Omental fat pad (tissue), 4 donors: Measurements from ENCODE around the gene CUTA. TPM values are rescaled to one million over a fixed set of nuclear protein-coding genes. Genes with fewer than 3 reads are reported as not detected.

Source experiments
- ATAC-seq: fragments of 150-250 bp; one replicate; pipeline ENCODE4 v1.9.1; 2016; ENCODE audit warnings: mild to moderate bottlenecking, moderate library complexity; ENCODE audit not compliant: low FRiP score
- DNase-seq: peaks from one replicate; pipeline ENCODE4 v3.0.0-alpha.2; 2019; ENCODE audit warnings: low spot score
- total RNA-seq, 4 donors: library from RNA; depleted of rRNA; stranded (reverse); fragments of >200 nt; gene quantifications; one replicate each; pipeline ENCODE4 v1.1.0, GENCODE V29; 2016
- TF ChIP-seq, protein P1 (sequence below), 3 donors: fragments of 450-650 bp; IDR thresholded peaks; one replicate each; pipeline ENCODE4 v1.5.1; 2016 to 2017; ENCODE audit warnings: antibody characterized with exemption in 3 of 3, mild to moderate bottlenecking in 3 of 3, moderate library complexity in 2 of 3

The CUTA gene
- total RNA-seq, 4 donors from 2014 or later = 57.1 to 107 (median 98.1) TPM

- TF ChIP-seq, protein P1, sequence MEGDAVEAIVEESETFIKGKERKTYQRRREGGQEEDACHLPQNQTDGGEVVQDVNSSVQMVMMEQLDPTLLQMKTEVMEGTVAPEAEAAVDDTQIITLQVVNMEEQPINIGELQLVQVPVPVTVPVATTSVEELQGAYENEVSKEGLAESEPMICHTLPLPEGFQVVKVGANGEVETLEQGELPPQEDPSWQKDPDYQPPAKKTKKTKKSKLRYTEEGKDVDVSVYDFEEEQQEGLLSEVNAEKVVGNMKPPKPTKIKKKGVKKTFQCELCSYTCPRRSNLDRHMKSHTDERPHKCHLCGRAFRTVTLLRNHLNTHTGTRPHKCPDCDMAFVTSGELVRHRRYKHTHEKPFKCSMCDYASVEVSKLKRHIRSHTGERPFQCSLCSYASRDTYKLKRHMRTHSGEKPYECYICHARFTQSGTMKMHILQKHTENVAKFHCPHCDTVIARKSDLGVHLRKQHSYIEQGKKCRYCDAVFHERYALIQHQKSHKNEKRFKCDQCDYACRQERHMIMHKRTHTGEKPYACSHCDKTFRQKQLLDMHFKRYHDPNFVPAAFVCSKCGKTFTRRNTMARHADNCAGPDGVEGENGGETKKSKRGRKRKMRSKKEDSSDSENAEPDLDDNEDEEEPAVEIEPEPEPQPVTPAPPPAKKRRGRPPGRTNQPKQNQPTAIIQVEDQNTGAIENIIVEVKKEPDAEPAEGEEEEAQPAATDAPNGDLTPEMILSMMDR (IDR thresholded peaks at IDR 0.05) = no peak
- no peak for ATAC-seq
- DNase-seq = no peak
Observed at GRCh38 chr6:33446356-33446755, 28.4 kb upstream of the CUTA start.

- TF ChIP-seq, protein P1 (IDR thresholded peaks at IDR 0.05) = no peak
- ATAC-seq = no peak
- DNase-seq = no peak
Observed at GRCh38 chr6:33445119-33445603, 27.3 kb upstream of the CUTA start.

GRCh38 chr6:33443619-33444504 is 26.0 kb upstream of the CUTA start:
- TF ChIP-seq, protein P1 (IDR thresholded peaks at IDR 0.05) = no peak
- no peak for DNase-seq
- no peak for ATAC-seq

GRCh38 chr6:33443025-33443424 is 25.1 kb upstream of the CUTA start:
- ATAC-seq (no peak), DNase-seq (no peak)
- TF ChIP-seq, protein P1 (IDR thresholded peaks at IDR 0.05) = no peak

DNA sequence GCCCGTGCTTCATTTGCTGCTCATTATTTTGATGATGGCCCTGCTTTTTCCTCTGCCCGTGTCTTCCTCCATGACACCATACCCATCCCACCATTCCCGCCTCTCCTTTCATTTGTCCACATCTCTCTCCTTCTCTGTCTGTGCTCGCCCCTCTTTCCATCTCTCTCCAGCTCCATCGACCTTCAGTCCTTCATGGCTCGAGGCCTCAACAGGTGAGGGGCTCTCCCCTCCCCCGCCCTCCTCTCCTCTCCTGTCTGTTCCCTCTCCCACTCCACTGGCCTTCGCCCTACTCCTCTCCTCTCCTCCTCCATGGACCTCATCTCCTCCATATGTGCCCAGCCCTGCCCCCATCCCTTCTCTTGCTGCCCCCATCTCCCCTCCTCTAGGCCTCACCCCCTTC is 24.4 kb upstream of the CUTA start:
- DNase-seq = no peak
- ATAC-seq = no peak
- TF ChIP-seq, protein P1 (IDR thresholded peaks at IDR 0.05) = no peak

DNA sequence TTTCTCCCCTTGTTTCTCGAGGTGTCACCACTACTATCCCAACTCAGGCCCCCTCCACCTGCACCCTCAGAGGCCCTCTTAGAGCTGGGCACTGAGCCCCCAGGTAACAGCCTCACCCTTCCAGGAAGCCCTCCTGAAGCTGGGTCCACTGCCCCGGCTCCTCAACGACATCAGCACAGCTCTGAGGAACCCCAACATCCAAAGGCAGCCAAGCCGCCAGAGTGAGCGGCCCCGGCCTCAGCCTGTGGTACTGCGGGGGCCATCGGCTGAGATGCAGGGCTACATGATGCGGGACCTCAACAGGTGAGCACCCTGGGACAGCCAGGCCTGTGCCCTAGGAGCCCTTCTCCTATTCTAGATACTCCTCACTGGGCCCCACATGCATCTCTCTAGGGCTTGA is 23.6 kb upstream of the CUTA start:
- DNase-seq (no peak), ATAC-seq (no peak)
- TF ChIP-seq, protein P1 (IDR thresholded peaks at IDR 0.05) = no peak
